RWPE2 (cell line): ENCODE results near the gene TAF11.

ENCODE experiments used
- ATAC-seq: fragments of 200-7000 bp; cut with Tn5 transposase; 3 replicates; pipeline ENCODE4 v1.9.1; 2021; ENCODE audit warnings: low read depth
- DNase-seq: peaks from one replicate; pipeline ENCODE4 v3.0.0-alpha.2; 2020; ENCODE audit warnings: low spot score
- H3K27ac ChIP-seq: fragments of 450-650 bp; 2 replicates; pipeline ENCODE4 v1.5.1; 2017; ENCODE audit warnings: mild to moderate bottlenecking; ENCODE audit not compliant: poor library complexity, severe bottlenecking
- H3K27me3 ChIP-seq: fragments of 250-450 bp; sonication (Bioruptor Pico); 2 replicates; pipeline ENCODE4 v1.5.1; 2021; ENCODE audit warnings: mild to moderate bottlenecking, moderate library complexity; ENCODE audit not compliant: insufficient read depth, poor library complexity, severe bottlenecking
- H3K36me3 ChIP-seq: fragments of 250-450 bp; sonication (Bioruptor Pico); 2 replicates; pipeline ENCODE4 v1.5.1; 2020; ENCODE audit warnings: low read depth, mild to moderate bottlenecking, moderate library complexity
- H3K4me1 ChIP-seq: fragments of 250-450 bp; sonication (Bioruptor Pico); 2 replicates; pipeline ENCODE4 v1.5.1; 2021; ENCODE audit warnings: mild to moderate bottlenecking, moderate library complexity; ENCODE audit not compliant: insufficient read depth, poor library complexity, severe bottlenecking
- H3K4me3 ChIP-seq: fragments of 250-450 bp; sonication (Bioruptor Pico); 2 replicates; pipeline ENCODE4 v1.5.1; 2021; ENCODE audit warnings: mild to moderate bottlenecking, moderate library complexity; ENCODE audit not compliant: severe bottlenecking
- H3K9me3 ChIP-seq: fragments of 250-450 bp; sonication (Bioruptor Pico); 2 replicates; pipeline ENCODE4 v1.5.1; 2021; ENCODE audit warnings: mild to moderate bottlenecking, moderate library complexity; ENCODE audit not compliant: severe bottlenecking
- CTCF ChIP-seq: fragments of 450-650 bp; IDR thresholded peaks from one replicate; pipeline ENCODE4 v1.5.1; 2017; ENCODE audit warnings: mild to moderate bottlenecking, moderate library complexity; ENCODE audit not compliant: poor library complexity, severe bottlenecking

TAF11 gene

GRCh38 chr6:34920097-34920496 lies 32.3 kb upstream of the TAF11 start:
- no peak overlapping the region for H3K27ac ChIP-seq
- no peaks in the 10 kb centered on the region for H3K9me3 ChIP-seq
- H3K36me3 ChIP-seq, result no peaks in the 10 kb centered on the region
- no peak for DNase-seq
- no peak overlapping the region for H3K4me3 ChIP-seq
- H3K27me3 ChIP-seq, result no peaks in the 10 kb centered on the region
- H3K4me1 ChIP-seq, result peaks cover 4% of the 10 kb centered on the region
- ATAC-seq, result no peak
- no peak for TF ChIP-seq CTCF

- H3K36me3 ChIP-seq, result no peaks in the 10 kb centered on the region
- no peak overlapping the region for H3K27ac ChIP-seq
- TF ChIP-seq CTCF, result no peak
- no peaks in the 10 kb centered on the region for H3K9me3 ChIP-seq
- H3K4me1 ChIP-seq, result peaks cover 4% of the 10 kb centered on the region
- ATAC-seq (no peak), DNase-seq (no peak)
- H3K27me3 ChIP-seq, result no peaks in the 10 kb centered on the region
- no peak overlapping the region for H3K4me3 ChIP-seq
Observed at GRCh38 chr6:34919651-34920050, 31.8 kb upstream of the TAF11 start.

- ATAC-seq, result no peak
- peaks cover 14% of the 10 kb centered on the region for H3K4me1 ChIP-seq
- DNase-seq, result no peak
- no peaks in the 10 kb centered on the region for H3K36me3 ChIP-seq
- no peaks in the 10 kb centered on the region for H3K9me3 ChIP-seq
- no peak for TF ChIP-seq CTCF
- no peaks in the 10 kb centered on the region for H3K27me3 ChIP-seq
- no peak overlapping the region for H3K27ac ChIP-seq
- H3K4me3 ChIP-seq, result no peak overlapping the region
Observed at GRCh38 chr6:34917626-34918285, 29.9 kb upstream of the TAF11 start.

GRCh38 chr6:34916348-34916967 lies 28.6 kb upstream of the TAF11 start:
- no peak overlapping the region for H3K27ac ChIP-seq
- no peak overlapping the region for H3K4me3 ChIP-seq
- no peaks in the 10 kb centered on the region for H3K27me3 ChIP-seq
- ATAC-seq (no peak), DNase-seq (no peak)
- peaks cover 20% of the 10 kb centered on the region for H3K4me1 ChIP-seq
- no peak for TF ChIP-seq CTCF
- H3K36me3 ChIP-seq, result no peaks in the 10 kb centered on the region
- no peaks in the 10 kb centered on the region for H3K9me3 ChIP-seq

GRCh38 chr6:34914358-34914757 lies 26.5 kb upstream of the TAF11 start:
- Histone ChIP-seq H3K4me1 (peaks cover 16% of the 10 kb centered on the region), H3K27ac (peak overlapping the region; percentile 8), H3K36me3 (no peaks in the 10 kb centered on the region), H3K4me3 (no peak overlapping the region), H3K27me3 (no peaks in the 10 kb centered on the region), H3K9me3 (no peaks in the 10 kb centered on the region)
- ATAC-seq, result no peak
- no peak for TF ChIP-seq CTCF
- no peak for DNase-seq
